HCT116 (cell line): ENCODE measurements around the gene ATXN7L1.

Experiments
- ATF3 ChIP-seq: IDR thresholded peaks from 2 replicates; pipeline ENCODE4 v1.6.1; 2012
- CTCF ChIP-seq, 3 experiments: fragments of 200-600 bp in 1 of 3; sonication (generic) in 1 of 3; IDR thresholded peaks in 2 of 3; conservative IDR thresholded peaks in 1 of 3; 2 replicates each; pipeline ENCODE4 v1.5.1; 2012 to 2017; ENCODE audit warnings: low read depth in 2 of 3, low read length in 2 of 3, antibody characterized with exemption in 1 of 3, borderline replicate concordance in 1 of 3, control low read depth in 1 of 3, mild to moderate bottlenecking in 1 of 3, mixed read lengths in 1 of 3, mixed run types in 1 of 3, moderate library complexity in 1 of 3; ENCODE audit not compliant: insufficient read depth in 1 of 3
- EZH2 ChIP-seq: fragments of 200-600 bp; sonication (generic); IDR thresholded peaks from 2 replicates; pipeline ENCODE4 v1.6.1; 2017; ENCODE audit warnings: antibody characterized with exemption, mixed run types
- EZH2phosphoT487 ChIP-seq: fragments of 200-600 bp; IDR thresholded peaks from 2 replicates; pipeline ENCODE4 v1.6.1; 2018; ENCODE audit warnings: antibody characterized with exemption, borderline replicate concordance
- FOSL1 ChIP-seq: IDR thresholded peaks from 2 replicates; pipeline ENCODE4 v1.6.1; 2012; ENCODE audit warnings: low read depth
- JUND ChIP-seq: IDR thresholded peaks from 2 replicates; pipeline ENCODE4 v1.6.1; 2012
- POLR2A ChIP-seq: IDR thresholded peaks from 2 replicates; pipeline ENCODE4 v1.7.0; 2011; ENCODE audit warnings: borderline replicate concordance; ENCODE audit not compliant: insufficient read depth, insufficient read length; ENCODE audit errors: extremely low read depth
- POLR2AphosphoS5 ChIP-seq: IDR thresholded peaks from 2 replicates; pipeline ENCODE4 v1.6.1; 2011; ENCODE audit warnings: mild to moderate bottlenecking, low read depth, low read length, moderate library complexity
- RAD21 ChIP-seq: IDR thresholded peaks from 2 replicates; pipeline ENCODE4 v1.6.1; 2012; ENCODE audit warnings: low read depth, mild to moderate bottlenecking
- SIN3A ChIP-seq: IDR thresholded peaks from 2 replicates; pipeline ENCODE4 v1.6.1; 2012; ENCODE audit warnings: low read depth
- YY1 ChIP-seq: IDR thresholded peaks from 2 replicates; pipeline ENCODE4 v1.6.1; 2011; ENCODE audit warnings: low read length, low read depth, moderate library complexity, mild to moderate bottlenecking; ENCODE audit not compliant: insufficient replicate concordance; ENCODE audit errors: extremely low read depth
- ZBTB33 ChIP-seq: IDR thresholded peaks from 2 replicates; pipeline ENCODE4 v1.6.1; 2011; ENCODE audit warnings: mild to moderate bottlenecking, low read length, moderate library complexity; ENCODE audit not compliant: insufficient replicate concordance; ENCODE audit errors: extremely low read depth
- ZFX ChIP-seq: fragments of 450-650 bp; IDR thresholded peaks from 2 replicates; pipeline ENCODE4 v1.6.1; 2017
- ZNF274 ChIP-seq: fragments of 200-500 bp; sonication (Bioruptor generic); IDR thresholded peaks from 2 replicates; pipeline ENCODE4 v1.6.1; 2014; ENCODE audit warnings: mild to moderate bottlenecking, low read depth, low read length, inconsistent platforms

GRCh38 chr7:105640956-105641810, 235.2 kb downstream of the ATXN7L1 start:
- TF ChIP-seq JUND (no peak), CTCF (IDR thresholded peaks at IDR 0.05 in 2 of 3, conservative IDR thresholded peaks at IDR 0.05 in 1 of 3; ENCODE audit: borderline replicate concordance in 1 of 3, insufficient read depth in 1 of 3, low read depth in 2 of 3, low read length in 2 of 3) (no peak), RAD21 (no peak), EZH2phosphoT487 (no peak), POLR2AphosphoS5 (no peak), SIN3A (no peak), EZH2 (no peak), YY1 (no peak), ZNF274 (no peak), ZBTB33 (no peak), POLR2A (no peak), FOSL1 (no peak), ATF3 (no peak), ZFX (no peak)
